HEK293 (cell line): ENCODE data around the gene CHAC1.

Experiments used
- CTCF ChIA-PET: fragments of 350-600 bp; formaldehyde crosslinking; extraction: SDS; loops from one replicate; lab custom pipeline; 2021; ENCODE audit warnings: antibody characterized with exemption; lab: Yijun Ruan, JAX
- POLR2A ChIA-PET: fragments of 300-600 bp; formaldehyde crosslinking; extraction: SDS; loops from one replicate; lab custom pipeline; 2020; ENCODE audit warnings: antibody characterized with exemption, inconsistent platforms; lab: Yijun Ruan, JAX
- H3K27ac ChIP-seq: fragments of 200-500 bp; sonication (Bioruptor generic); 2 replicates; pipeline ENCODE4 v1.5.1; 2014; ENCODE audit warnings: low read depth, low read length, control low read depth, inconsistent platforms; ENCODE audit errors: extremely low read depth
- H3K36me3 ChIP-seq, 2 experiments: fragments of 200-500 bp in 1 of 2; sonication (Bioruptor generic) in 1 of 2; 1 replicate in 1 of 2; 2 replicates in 1 of 2; pipeline ENCODE4 v1.5.1; 2014 to 2017; ENCODE audit warnings: inconsistent platforms in 2 of 2, low read length in 2 of 2; ENCODE audit not compliant: control insufficient read depth in 2 of 2, insufficient read depth in 1 of 2
- H3K4me1 ChIP-seq: fragments of 200-500 bp; sonication (Bioruptor generic); 2 replicates; pipeline ENCODE4 v1.5.1; 2014; ENCODE audit warnings: mild to moderate bottlenecking, low read length, inconsistent platforms; ENCODE audit not compliant: control insufficient read depth, insufficient read depth
- H3K4me3 ChIP-seq: 2 replicates; pipeline ENCODE4 v1.5.1; 2011; ENCODE audit warnings: low read depth, mild to moderate bottlenecking, control low read depth, low read length, moderate library complexity
- H3K9me3 ChIP-seq: fragments of 200-500 bp; sonication (Bioruptor generic); 2 replicates; pipeline ENCODE4 v1.5.1; 2014; ENCODE audit warnings: low read depth, low read length, inconsistent platforms; ENCODE audit not compliant: control insufficient read depth, insufficient read depth
- EGR2 ChIP-seq: fragments of 450-650 bp; formaldehyde crosslinking; IDR thresholded peaks from 2 replicates; pipeline ENCODE4 v1.5.1; 2016; ENCODE audit warnings: low read depth, missing biosample characterization, missing genetic modification characterization
- GLI4 ChIP-seq: fragments of 450-650 bp; formaldehyde crosslinking; IDR thresholded peaks from 2 replicates; pipeline ENCODE4 v1.5.1; 2016; ENCODE audit warnings: missing biosample characterization, missing genetic modification characterization
- HOXD13 ChIP-seq: sonication (generic); formaldehyde crosslinking; IDR thresholded peaks from 2 replicates; pipeline ENCODE4 v1.8.0; 2022; ENCODE audit warnings: missing genetic modification reagents, borderline replicate concordance
- KLF1 ChIP-seq: fragments of 450-650 bp; formaldehyde crosslinking; IDR thresholded peaks from 2 replicates; pipeline ENCODE4 v1.5.1; 2016; ENCODE audit warnings: missing biosample characterization, missing genetic modification characterization
- PATZ1 ChIP-seq: fragments of 450-650 bp; formaldehyde crosslinking; IDR thresholded peaks from 2 replicates; pipeline ENCODE4 v1.5.1; 2016; ENCODE audit warnings: missing biosample characterization, missing genetic modification characterization
- PRDM10 ChIP-seq: fragments of 450-650 bp; formaldehyde crosslinking; IDR thresholded peaks from 2 replicates; pipeline ENCODE4 v1.5.1; 2016; ENCODE audit warnings: missing biosample characterization, missing genetic modification characterization
- SCRT1 ChIP-seq: fragments of 450-650 bp; formaldehyde crosslinking; IDR thresholded peaks from 2 replicates; pipeline ENCODE4 v1.5.1; 2016; ENCODE audit warnings: missing biosample characterization, missing genetic modification characterization, borderline replicate concordance
- TSHZ1 ChIP-seq: fragments of 450-650 bp; formaldehyde crosslinking; IDR thresholded peaks from 2 replicates; pipeline ENCODE4 v1.5.1; 2016; ENCODE audit warnings: missing biosample characterization, missing genetic modification characterization, borderline replicate concordance
- ZBTB20 ChIP-seq: fragments of 450-650 bp; formaldehyde crosslinking; IDR thresholded peaks from 2 replicates; pipeline ENCODE4 v1.5.1; 2016; ENCODE audit warnings: missing biosample characterization, missing genetic modification characterization
- ZBTB48 ChIP-seq: fragments of 450-650 bp; formaldehyde crosslinking; IDR thresholded peaks from 2 replicates; pipeline ENCODE4 v1.5.1; 2016; ENCODE audit warnings: missing biosample characterization, missing genetic modification characterization
- ZEB2 ChIP-seq: fragments of 450-650 bp; formaldehyde crosslinking; IDR thresholded peaks from 2 replicates; pipeline ENCODE4 v1.5.1; 2016; ENCODE audit warnings: missing biosample characterization, missing genetic modification characterization
- ZNF140 ChIP-seq: fragments of 450-650 bp; formaldehyde crosslinking; IDR thresholded peaks from 2 replicates; pipeline ENCODE4 v1.5.1; 2016; ENCODE audit warnings: missing biosample characterization, missing genetic modification characterization
- ZNF2 ChIP-seq: fragments of 450-650 bp; formaldehyde crosslinking; IDR thresholded peaks from 2 replicates; pipeline ENCODE4 v1.5.1; 2016; ENCODE audit warnings: missing biosample characterization, missing genetic modification characterization
- ZNF404 ChIP-seq: fragments of 450-650 bp; formaldehyde crosslinking; IDR thresholded peaks from 2 replicates; pipeline ENCODE4 v1.5.1; 2017; ENCODE audit warnings: missing biosample characterization, missing genetic modification characterization
- ZNF558 ChIP-seq: fragments of 450-650 bp; formaldehyde crosslinking; IDR thresholded peaks from 2 replicates; pipeline ENCODE4 v1.5.1; 2016; ENCODE audit warnings: missing biosample characterization, missing genetic modification characterization
- ZNF596 ChIP-seq: fragments of 450-650 bp; IDR thresholded peaks from 2 replicates; pipeline ENCODE4 v1.5.0; 2018; ENCODE audit warnings: missing biosample characterization, mild to moderate bottlenecking, missing genetic modification characterization, moderate library complexity
- ZNF610 ChIP-seq: fragments of 450-650 bp; formaldehyde crosslinking; IDR thresholded peaks from 2 replicates; pipeline ENCODE4 v1.5.1; 2016; ENCODE audit warnings: missing biosample characterization, missing genetic modification characterization, borderline replicate concordance
- ZNF664 ChIP-seq: fragments of 450-650 bp; formaldehyde crosslinking; IDR thresholded peaks from 2 replicates; pipeline ENCODE4 v1.5.1; 2016; ENCODE audit warnings: missing biosample characterization, missing genetic modification characterization
- ZSCAN18 ChIP-seq: fragments of 450-650 bp; formaldehyde crosslinking; IDR thresholded peaks from 2 replicates; pipeline ENCODE4 v1.5.1; 2016; ENCODE audit warnings: missing biosample characterization, missing genetic modification characterization
- TF ChIP-seq, protein P1 (sequence below): fragments of 450-650 bp; formaldehyde crosslinking; IDR thresholded peaks from 2 replicates; pipeline ENCODE4; 2016; ENCODE audit warnings: missing biosample characterization, missing genetic modification characterization

Gene CHAC1

GRCh38 chr15:40927873-40928806 lies 25.1 kb upstream of the CHAC1 start (continued):
- TF ChIP-seq PRDM10 (peak; percentile 39; the same call in 1 of the 2 replicates), EGR2 (tag by site-specific recombination) (peak; percentile 4; the same call in 1 of the 2 replicates), ZBTB20 (0 out of 2 replicates have a peak, but pooled peaks have one; percentile 16), HOXD13 (CRISPR knock-in tag) (no peak), ZNF404 (tag by site-specific recombination) (no peak), SCRT1 (tag by site-specific recombination) (peak; percentile 28; the same call in 1 of the 2 replicates), KLF1 (tag by site-specific recombination) (peak; percentile 97), ZBTB48 (peak; percentile 40; the same call in 1 of the 2 replicates), ZEB2 (0 out of 2 replicates have a peak, but pooled peaks have one; percentile 9), ZNF664 (tag by site-specific recombination) (no peak), ZNF596 (tag by site-specific recombination) (no peak), ZSCAN18 (tag by site-specific recombination) (no peak)
- TF ChIP-seq, protein P1, sequence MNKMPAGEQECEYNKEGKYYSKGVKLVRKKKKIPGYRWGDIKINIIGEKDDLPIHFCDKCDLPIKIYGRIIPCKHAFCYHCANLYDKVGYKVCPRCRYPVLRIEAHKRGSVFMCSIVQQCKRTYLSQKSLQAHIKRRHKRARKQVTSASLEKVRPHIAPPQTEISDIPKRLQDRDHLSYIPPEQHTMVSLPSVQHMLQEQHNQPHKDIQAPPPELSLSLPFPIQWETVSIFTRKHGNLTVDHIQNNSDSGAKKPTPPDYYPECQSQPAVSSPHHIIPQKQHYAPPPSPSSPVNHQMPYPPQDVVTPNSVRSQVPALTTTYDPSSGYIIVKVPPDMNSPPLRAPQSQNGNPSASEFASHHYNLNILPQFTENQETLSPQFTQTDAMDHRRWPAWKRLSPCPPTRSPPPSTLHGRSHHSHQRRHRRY (tag by site-specific recombination) = no peak

- peak within 1 kb of the TSS; percentile 49 for H3K4me3 ChIP-seq
- H3K27ac ChIP-seq = peak within 1 kb of the TSS; percentile 20; the same call in 1 of the 2 replicates
- ChIA-PET CTCF (interaction anchor here (0.7 to 5.0 kb wide), 7 partner anchors 12 to 25 kb away, joined by 3 to 32 read pairs (median 3); no protein-coding TSS in a partner anchor), POLR2A (interaction anchor here (0.6 to 6.1 kb wide), 13 partner anchors 10 to 165 kb away, joined by 3 to 58 read pairs (median 6); partner anchors contain the start of genes CHAC1, GCHFR and RHOV)
- no peaks in the 10 kb centered on the region for H3K36me3 ChIP-seq
- H3K9me3 ChIP-seq = no peaks in the 10 kb centered on the region
- no peaks in the 10 kb centered on the region for H3K4me1 ChIP-seq
- peak; percentile 35; the same call in 1 of the 2 replicates for TF ChIP-seq ZBTB20
- TF ChIP-seq TSHZ1 (tag by site-specific recombination) = 0 out of 2 replicates have a peak, but pooled peaks have one; percentile 18
- TF ChIP-seq PATZ1 (tag by site-specific recombination) = peak; percentile 88
- TF ChIP-seq EGR2 (tag by site-specific recombination) = peak; percentile 69; the same call in 1 of the 2 replicates
- TF ChIP-seq ZNF140 (tag by site-specific recombination) = no peak
- no peak for TF ChIP-seq ZNF558 (tag by site-specific recombination)
- peak; percentile 71; the same call in 1 of the 2 replicates for TF ChIP-seq ZNF610 (tag by site-specific recombination)
- TF ChIP-seq GLI4 (tag by site-specific recombination) = 0 out of 2 replicates have a peak, but pooled peaks have one; percentile 38
- TF ChIP-seq ZNF2 = peak; percentile 51; the same call in 1 of the 2 replicates
Measured at GRCh38 chr15:40928821-40929659, 24.2 kb upstream of the CHAC1 start, which contains the start of gene DLL4. Gene DLL4, plus strand, starts transcription at chr15:40929340. Its CDS starts 329 bp downstream, at chr15:40929669.
